Fibroblast of villous mesenchyme (primary cell): Measurements from ENCODE around the gene CNOT4. TPM values are rescaled to one million over a fixed set of nuclear protein-coding genes. Genes with fewer than 3 reads are reported as not detected.

Source experiments
- DNase-seq: peaks from one replicate; pipeline ENCODE4 v3.0.0-alpha.2; 2010; ENCODE audit warnings: low read depth
- H3K4me3 ChIP-seq: 2 replicates; pipeline ENCODE4 v1.5.1; 2011; ENCODE audit warnings: low read depth, mild to moderate bottlenecking, low read length
- CTCF ChIP-seq: IDR thresholded peaks from 2 replicates; pipeline ENCODE4 v1.5.1; 2012; ENCODE audit warnings: low read depth, mild to moderate bottlenecking, low read length; ENCODE audit not compliant: insufficient read depth
- total RNA-seq: library from RNA; depleted of rRNA; stranded (reverse); fragments of >200 nt; gene quantifications from 2 replicates; pipeline ENCODE4 v1.2.3, GENCODE V29; 2012

Gene CNOT4
- total RNA-seq, 1 donor = 16.4 TPM

GRCh38 chr7:135550196-135550595 lies 40.3 kb upstream of the CNOT4 start:
- no peak overlapping the region for H3K4me3 ChIP-seq
- DNase-seq = no peak
- no peak for TF ChIP-seq CTCF

- no peak for DNase-seq
- no peak for TF ChIP-seq CTCF
- H3K4me3 ChIP-seq = no peak overlapping the region
Measured at GRCh38 chr7:135541029-135541428, 31.1 kb upstream of the CNOT4 start.

GRCh38 chr7:135539629-135540028 lies 29.7 kb upstream of the CNOT4 start:
- H3K4me3 ChIP-seq = no peak overlapping the region
- no peak for TF ChIP-seq CTCF
- no peak for DNase-seq

- no peak overlapping the region for H3K4me3 ChIP-seq
- peak; percentile 35 for DNase-seq
- no peak for TF ChIP-seq CTCF
Measured at GRCh38 chr7:135538376-135538775, 28.5 kb upstream of the CNOT4 start.

GRCh38 chr7:135537905-135538304 lies 28.0 kb upstream of the CNOT4 start:
- TF ChIP-seq CTCF = no peak
- no peak for DNase-seq
- H3K4me3 ChIP-seq = no peak overlapping the region

GRCh38 chr7:135537453-135537852 lies 27.6 kb upstream of the CNOT4 start:
- H3K4me3 ChIP-seq = no peak overlapping the region
- TF ChIP-seq CTCF = no peak
- DNase-seq = no peak

- no peak for TF ChIP-seq CTCF
- DNase-seq = peak; percentile 76
- H3K4me3 ChIP-seq = no peak overlapping the region
Measured at GRCh38 chr7:135536150-135536549, 26.2 kb upstream of the CNOT4 start.
